ENCODE measurements around the gene UBE2Q1.

UBE2Q1 gene

DNA sequence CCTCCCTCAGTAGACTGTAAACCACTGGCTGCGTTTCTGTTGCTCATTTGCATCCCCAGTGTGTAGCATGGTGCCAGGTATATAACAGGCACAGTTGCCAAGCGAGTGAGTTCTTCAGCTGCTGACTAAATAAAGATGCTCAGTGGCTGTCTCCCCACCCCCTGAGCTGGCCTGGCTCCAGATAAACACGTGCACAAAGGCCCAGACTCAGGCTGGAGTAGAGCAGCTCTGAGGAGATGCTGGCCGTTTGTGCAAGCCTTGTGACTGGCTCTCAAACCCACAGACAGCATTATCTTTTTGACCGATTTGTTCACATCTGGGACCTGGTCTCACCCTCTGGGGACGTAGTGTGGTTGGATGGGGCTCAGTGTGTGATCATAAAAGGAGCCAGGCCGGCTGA lies 16.3 kb upstream of the UBE2Q1 start:
- CTCF ChIA-PET: interaction anchor here (0.9 to 3.2 kb wide), 4 partner anchors 14 to 304 kb away, joined by 3 to 19 read pairs (median 6); no protein-coding TSS in a partner anchor
- DNase-seq (ENCODE audit: extremely low spot score): no peak
- TF ChIP-seq, protein P1, sequence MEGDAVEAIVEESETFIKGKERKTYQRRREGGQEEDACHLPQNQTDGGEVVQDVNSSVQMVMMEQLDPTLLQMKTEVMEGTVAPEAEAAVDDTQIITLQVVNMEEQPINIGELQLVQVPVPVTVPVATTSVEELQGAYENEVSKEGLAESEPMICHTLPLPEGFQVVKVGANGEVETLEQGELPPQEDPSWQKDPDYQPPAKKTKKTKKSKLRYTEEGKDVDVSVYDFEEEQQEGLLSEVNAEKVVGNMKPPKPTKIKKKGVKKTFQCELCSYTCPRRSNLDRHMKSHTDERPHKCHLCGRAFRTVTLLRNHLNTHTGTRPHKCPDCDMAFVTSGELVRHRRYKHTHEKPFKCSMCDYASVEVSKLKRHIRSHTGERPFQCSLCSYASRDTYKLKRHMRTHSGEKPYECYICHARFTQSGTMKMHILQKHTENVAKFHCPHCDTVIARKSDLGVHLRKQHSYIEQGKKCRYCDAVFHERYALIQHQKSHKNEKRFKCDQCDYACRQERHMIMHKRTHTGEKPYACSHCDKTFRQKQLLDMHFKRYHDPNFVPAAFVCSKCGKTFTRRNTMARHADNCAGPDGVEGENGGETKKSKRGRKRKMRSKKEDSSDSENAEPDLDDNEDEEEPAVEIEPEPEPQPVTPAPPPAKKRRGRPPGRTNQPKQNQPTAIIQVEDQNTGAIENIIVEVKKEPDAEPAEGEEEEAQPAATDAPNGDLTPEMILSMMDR (IDR thresholded peaks at IDR 0.05; ENCODE audit: control extremely low read depth, extremely low read depth, low read depth, missing control alignments): no peak
- POLR2A ChIA-PET: no interaction called here

DNA sequence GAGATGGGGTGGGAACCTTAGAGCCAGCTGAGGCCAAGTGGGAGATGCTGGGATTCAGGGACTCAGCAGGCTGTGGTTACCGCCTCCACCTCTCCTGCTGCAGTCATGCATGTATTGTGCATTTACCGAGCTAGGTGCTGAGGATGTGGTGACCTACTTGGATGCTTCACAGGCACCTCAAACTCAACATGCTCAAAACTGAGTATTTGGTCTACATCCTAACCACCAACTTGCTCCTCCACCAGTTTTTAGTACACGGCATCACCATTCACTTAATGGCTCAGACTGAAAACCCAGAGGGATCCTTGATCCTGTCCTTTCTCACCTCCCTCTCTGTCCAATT lies 14.7 kb upstream of the UBE2Q1 start:
- no peak for DNase-seq (ENCODE audit: extremely low spot score)
- POLR2A ChIA-PET: interaction anchor here (1.6 kb wide), 1 partner anchor 94 kb away, joined by 3 read pairs; no protein-coding TSS in a partner anchor
- CTCF ChIA-PET: interaction anchor here (1.0 to 1.4 kb wide), 4 partner anchors 13 to 445 kb away, joined by 3 to 7 read pairs (median 3); no protein-coding TSS in a partner anchor
- TF ChIP-seq, protein P1 (IDR thresholded peaks at IDR 0.05; ENCODE audit: control extremely low read depth, extremely low read depth, low read depth, missing control alignments): no peak

DNA sequence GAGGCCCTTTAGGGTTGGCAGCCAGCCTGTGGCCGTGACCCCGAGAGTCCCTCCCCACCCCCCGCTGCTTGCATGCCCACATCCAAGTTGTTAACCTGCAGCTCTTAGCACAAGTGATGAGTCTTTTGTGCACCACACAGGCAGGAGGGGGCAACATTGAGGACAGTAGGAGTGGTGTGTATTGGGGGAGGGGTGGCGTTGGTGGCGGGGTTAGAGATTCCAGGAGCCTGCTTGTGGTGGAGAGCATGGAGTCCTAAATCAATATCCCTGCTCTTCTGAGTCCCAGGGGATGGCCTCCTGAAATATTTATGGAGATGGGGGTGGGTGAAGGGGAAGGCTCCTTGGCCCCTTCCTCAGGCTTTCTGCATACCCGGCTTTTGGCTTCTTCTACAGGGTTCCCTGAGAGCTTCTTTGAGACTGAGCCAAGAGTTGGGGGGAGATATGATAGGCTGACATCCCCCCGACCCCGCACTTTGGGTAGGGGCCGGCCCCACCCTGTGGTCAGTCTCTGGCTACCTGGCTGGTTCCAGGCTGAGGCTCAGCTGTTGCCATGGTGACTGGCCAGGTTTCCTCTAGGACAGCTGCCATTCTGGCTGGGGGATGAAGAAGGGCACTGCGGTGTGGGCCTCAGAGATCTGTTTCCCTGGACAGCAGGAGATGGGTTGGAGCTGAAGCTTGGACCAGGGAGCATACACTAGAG lies 14.2 kb upstream of the UBE2Q1 start:
- POLR2A ChIA-PET: interaction anchor here (1.6 kb wide), 1 partner anchor 93 kb away, joined by 3 read pairs; no protein-coding TSS in a partner anchor
- TF ChIP-seq, protein P1 (IDR thresholded peaks at IDR 0.05; ENCODE audit: control extremely low read depth, extremely low read depth, low read depth, missing control alignments): no peak
- no peak for DNase-seq (ENCODE audit: extremely low spot score)
- CTCF ChIA-PET: interaction anchor here (1.0 to 1.4 kb wide), 4 partner anchors 13 to 445 kb away, joined by 3 to 7 read pairs (median 3); no protein-coding TSS in a partner anchor

DNA sequence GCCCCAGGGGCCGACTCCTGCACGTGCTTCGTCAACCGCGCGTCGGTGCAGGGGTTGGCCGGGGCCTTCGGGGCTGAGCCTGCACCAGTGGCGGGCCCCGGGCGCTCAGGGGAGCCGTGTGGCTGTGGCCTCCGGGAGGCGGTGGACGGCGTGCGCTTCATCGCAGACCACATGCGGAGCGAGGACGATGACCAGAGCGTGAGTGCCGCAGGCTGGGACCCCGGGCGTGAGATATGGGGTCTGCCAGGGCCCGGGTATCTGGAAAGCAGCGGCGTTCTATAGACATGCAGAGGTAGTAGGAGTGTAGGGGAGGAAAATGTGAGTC lies 13.5 kb upstream of the UBE2Q1 start:
- DNase-seq (ENCODE audit: extremely low spot score): no peak
- ChIA-PET POLR2A (interaction anchor here (1.6 kb wide), 1 partner anchor 92 kb away, joined by 3 read pairs; no protein-coding TSS in a partner anchor), CTCF (no interaction called here)
- TF ChIP-seq, protein P1 (IDR thresholded peaks at IDR 0.05; ENCODE audit: control extremely low read depth, extremely low read depth, low read depth, missing control alignments): no peak

DNA sequence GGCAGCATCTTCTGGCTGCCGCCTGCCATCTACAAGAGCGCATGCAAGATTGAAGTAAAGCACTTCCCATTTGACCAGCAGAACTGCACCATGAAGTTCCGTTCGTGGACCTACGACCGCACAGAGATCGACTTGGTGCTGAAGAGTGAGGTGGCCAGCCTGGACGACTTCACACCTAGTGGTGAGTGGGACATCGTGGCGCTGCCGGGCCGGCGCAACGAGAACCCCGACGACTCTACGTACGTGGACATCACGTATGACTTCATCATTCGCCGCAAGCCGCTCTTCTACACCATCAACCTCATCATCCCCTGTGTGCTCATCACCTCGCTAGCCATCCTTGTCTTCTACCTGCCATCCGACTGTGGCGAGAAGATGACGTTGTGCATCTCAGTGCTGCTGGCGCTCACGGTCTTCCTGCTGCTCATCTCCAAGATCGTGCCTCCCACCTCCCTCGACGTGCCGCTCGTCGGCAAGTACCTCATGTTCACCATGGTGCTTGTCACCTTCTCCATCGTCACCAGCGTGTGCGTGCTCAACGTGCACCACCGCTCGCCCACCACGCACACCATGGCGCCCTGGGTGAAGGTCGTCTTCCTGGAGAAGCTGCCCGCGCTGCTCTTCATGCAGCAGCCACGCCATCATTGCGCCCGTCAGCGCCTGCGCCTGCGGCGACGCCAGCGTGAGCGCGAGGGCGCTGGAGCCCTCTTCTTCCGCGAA lies 12.9 kb upstream of the UBE2Q1 start:
- CTCF ChIA-PET: no interaction called here
- TF ChIP-seq, protein P1 (IDR thresholded peaks at IDR 0.05; ENCODE audit: control extremely low read depth, extremely low read depth, low read depth, missing control alignments): no peak
- POLR2A ChIA-PET: no interaction called here
- DNase-seq (ENCODE audit: extremely low spot score): no peak

DNA sequence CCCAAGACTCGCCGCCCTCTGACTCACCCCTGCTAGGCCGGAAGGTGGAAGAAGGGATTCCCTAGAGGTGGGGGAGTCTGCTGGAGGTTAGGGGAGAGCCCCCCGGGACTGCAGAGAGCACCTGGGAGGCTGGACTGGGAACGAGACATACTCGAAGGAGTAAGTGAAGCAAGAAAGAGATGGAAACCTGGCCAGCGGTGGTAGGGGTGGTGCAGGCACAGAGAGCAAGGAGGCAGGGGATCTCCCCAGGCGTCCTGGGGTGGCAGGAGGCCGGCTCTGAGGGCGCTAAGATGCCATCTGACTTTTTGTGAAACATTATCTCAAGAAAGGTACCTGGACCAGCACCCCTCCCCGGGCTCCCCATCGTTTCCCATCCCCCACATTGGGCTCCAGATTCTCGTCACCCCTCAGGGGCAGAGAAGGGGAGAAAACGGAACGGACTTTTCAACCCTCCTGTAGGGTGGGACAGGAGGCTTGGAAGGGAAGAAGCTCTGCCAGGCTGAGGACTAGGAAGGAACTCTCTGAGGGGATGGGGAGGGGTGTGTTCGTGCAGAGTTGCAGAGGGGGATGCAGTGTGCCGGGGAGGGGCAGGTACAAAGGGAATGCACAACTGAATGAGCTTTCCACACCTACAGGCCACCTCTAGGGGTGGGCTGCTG lies 9.8 kb upstream of the UBE2Q1 start:
- ChIA-PET CTCF (interaction anchor here (1.3 to 3.8 kb wide), 5 partner anchors 8 to 449 kb away, joined by 3 to 19 read pairs (median 6); no protein-coding TSS in a partner anchor), POLR2A (no interaction called here)
- TF ChIP-seq, protein P1 (IDR thresholded peaks at IDR 0.05; ENCODE audit: control extremely low read depth, extremely low read depth, low read depth, missing control alignments): no peak
- DNase-seq (ENCODE audit: extremely low spot score): no peak

Data from GM10248 (cell line).